GM23338 (cell line): ENCODE data around the gene CD177. TPM values are rescaled to one million over a fixed set of nuclear protein-coding genes. Genes with fewer than 3 reads are reported as not detected.
"Not testable (repeated sequence)": the region's sequence is repeated elsewhere in the genome, so short reads cannot be mapped to it uniquely, and the experiment has no call there.

Source experiments
- ATAC-seq: fragments of 200-7000 bp; cut with Tn5 transposase; 3 replicates; pipeline ENCODE4 v1.9.1; 2020
- DNase-seq: peaks from one replicate; pipeline ENCODE4 v3.0.0-alpha.2; 2015; ENCODE audit warnings: low spot score
- H2AFZ ChIP-seq: fragments of 200-600 bp; sonication (generic); 2 replicates; pipeline ENCODE4 v1.8.0; 2016; ENCODE audit warnings: antibody characterized with exemption, mild to moderate bottlenecking, moderate library complexity
- H3F3A ChIP-seq: fragments of 200-600 bp; sonication (generic); replicated peaks from 2 replicates; pipeline ENCODE4 v1.8.0; 2017; ENCODE audit warnings: antibody characterized with exemption, mixed run types, low read depth
- H3K27ac ChIP-seq: fragments of 200-600 bp; sonication (generic); 2 replicates; pipeline ENCODE4 v1.6.1; 2016; ENCODE audit warnings: low read depth
- H3K27me3 ChIP-seq: fragments of 200-600 bp; sonication (generic); 2 replicates; pipeline ENCODE4 v1.8.0; 2016; ENCODE audit warnings: mild to moderate bottlenecking, mixed run types, moderate library complexity; ENCODE audit not compliant: insufficient read depth
- H3K36me3 ChIP-seq: fragments of 200-600 bp; sonication (generic); 2 replicates; pipeline ENCODE4 v1.8.0; 2016; ENCODE audit warnings: mild to moderate bottlenecking; ENCODE audit not compliant: insufficient read depth
- H3K4me1 ChIP-seq: fragments of 200-600 bp; sonication (generic); 2 replicates; pipeline ENCODE4 v1.8.0; 2016; ENCODE audit warnings: mild to moderate bottlenecking, moderate library complexity; ENCODE audit not compliant: insufficient read depth
- H3K4me2 ChIP-seq: fragments of 200-600 bp; sonication (generic); 2 replicates; pipeline ENCODE4 v1.7.1; 2017; ENCODE audit warnings: mixed run types
- H3K4me3 ChIP-seq: fragments of 200-600 bp; sonication (generic); 2 replicates; pipeline ENCODE4 v1.6.1; 2016; ENCODE audit warnings: mixed run types
- H3K79me2 ChIP-seq: fragments of 200-600 bp; sonication (generic); replicated peaks from 2 replicates; pipeline ENCODE4 v1.8.0; 2017; ENCODE audit warnings: mild to moderate bottlenecking; ENCODE audit not compliant: insufficient read depth
- H3K9me2 ChIP-seq: fragments of 200-600 bp; sonication (generic); 2 replicates; pipeline ENCODE4 v1.8.0; 2017; ENCODE audit not compliant: insufficient read depth
- H4K20me1 ChIP-seq: fragments of 200-600 bp; sonication (generic); replicated peaks from 2 replicates; pipeline ENCODE4 v1.8.0; 2017; ENCODE audit warnings: mild to moderate bottlenecking; ENCODE audit not compliant: insufficient read depth
- H3K27ac Mint-ChIP-seq: 2 replicates; pipeline ENCODE4 v1.8.0; 2020; ENCODE audit warnings: inconsistent platforms, mild to moderate bottlenecking, moderate library complexity, mixed read lengths
- H3K27me3 Mint-ChIP-seq: 3 replicates; pipeline ENCODE4 v1.8.0; 2022; ENCODE audit warnings: low read depth, mild to moderate bottlenecking, moderate library complexity, mixed read lengths, inconsistent platforms; ENCODE audit not compliant: insufficient read depth, poor library complexity
- H3K36me3 Mint-ChIP-seq: 3 replicates; pipeline ENCODE4 v1.8.0; 2021; ENCODE audit warnings: low read depth, mild to moderate bottlenecking, inconsistent platforms, moderate library complexity, mixed read lengths
- H3K4me1 Mint-ChIP-seq: 3 replicates; pipeline ENCODE4 v1.8.0; 2020; ENCODE audit warnings: mild to moderate bottlenecking, inconsistent platforms, mixed read lengths
- H3K4me3 Mint-ChIP-seq: 3 replicates; pipeline ENCODE4 v1.8.0; 2021; ENCODE audit warnings: moderate library complexity, mild to moderate bottlenecking, inconsistent platforms, mixed read lengths
- H3K9me3 Mint-ChIP-seq: 3 replicates; pipeline ENCODE4 v1.8.0; 2020; ENCODE audit warnings: moderate library complexity, mild to moderate bottlenecking, inconsistent platforms, mixed read lengths
- CREB1 ChIP-seq: fragments of 250-450 bp; sonication (Bioruptor Pico); IDR thresholded peaks from 2 replicates; pipeline ENCODE4 v1.5.0; 2020; ENCODE audit warnings: low read depth, mild to moderate bottlenecking, moderate library complexity
- EZH2phosphoT487 ChIP-seq: fragments of 200-600 bp; sonication (generic); IDR thresholded peaks from one replicate; pipeline ENCODE4 v1.8.1; 2018; ENCODE audit warnings: antibody characterized with exemption; ENCODE audit not compliant: unreplicated experiment
- JUNB ChIP-seq: IDR thresholded peaks from one replicate; pipeline ENCODE4 v1.6.1; 2016; ENCODE audit warnings: antibody characterized with exemption; ENCODE audit not compliant: unreplicated experiment
- NANOG ChIP-seq: IDR thresholded peaks from 2 replicates; pipeline ENCODE4 v1.6.1; 2016; ENCODE audit warnings: antibody characterized with exemption, borderline replicate concordance
- POLR2AphosphoS5 ChIP-seq: IDR thresholded peaks from 2 replicates; pipeline ENCODE4 v1.6.1; 2016; ENCODE audit warnings: antibody characterized with exemption, low read depth
- ZNF331 ChIP-seq: fragments of 250-450 bp; sonication (Bioruptor Pico); IDR thresholded peaks from 2 replicates; pipeline ENCODE4 v1.5.0; 2020; ENCODE audit warnings: low read depth, mild to moderate bottlenecking, moderate library complexity
- ZNF462 ChIP-seq: fragments of 250-450 bp; sonication (Bioruptor Pico); IDR thresholded peaks from 2 replicates; pipeline ENCODE4 v1.5.0; 2020; ENCODE audit warnings: mild to moderate bottlenecking, moderate library complexity
- polyA plus RNA-seq: library from polyadenylated mRNA; unstranded; fragments of >200 nt; fragmentation: Nextera tagmentation; extraction: Ambion mirVana; gene quantifications from 2 replicates; pipeline ENCODE4 v1.2.1, GENCODE V29; 2016
- total RNA-seq: library from RNA; depleted of rRNA; stranded (reverse); fragments of >200 nt; shearing (Covaris generic); gene quantifications from 2 replicates; pipeline ENCODE4 v1.2.3, GENCODE V29; 2014

Gene CD177
- total and polyA plus RNA-seq, 2 experiments from 2014 or later: 0.50 to 0.90 TPM

- not testable (repeated sequence) for ATAC-seq, H3K79me2 ChIP-seq, H3K4me3 ChIP-seq, H3K27ac Mint-ChIP-seq, H3K27me3 ChIP-seq, H3K36me3 ChIP-seq, H3K9me3 Mint-ChIP-seq, H3K4me3 Mint-ChIP-seq, H3F3A ChIP-seq, H2AFZ ChIP-seq, H3K4me1 Mint-ChIP-seq, H4K20me1 ChIP-seq, H3K27ac ChIP-seq, H3K4me2 ChIP-seq, DNase-seq, H3K9me2 ChIP-seq, H3K27me3 Mint-ChIP-seq
- H3K36me3 Mint-ChIP-seq: peaks cover 40% of the 10 kb centered on the region
- peaks cover 23% of the 10 kb centered on the region for H3K4me1 ChIP-seq
Observed at GRCh38 chr19:43326761-43327160, 26.7 kb upstream of the CD177 start.

GRCh38 chr19:43328561-43328960 is 24.9 kb upstream of the CD177 start:
- peaks cover 20% of the 10 kb centered on the region for H3K4me1 Mint-ChIP-seq
- not testable (repeated sequence) for ATAC-seq, H3K4me3 Mint-ChIP-seq, H3K27ac ChIP-seq, H3K9me3 Mint-ChIP-seq, H3K4me2 ChIP-seq, H2AFZ ChIP-seq, H4K20me1 ChIP-seq, H3F3A ChIP-seq, H3K79me2 ChIP-seq, H3K27me3 Mint-ChIP-seq, H3K27me3 ChIP-seq, H3K9me2 ChIP-seq, H3K27ac Mint-ChIP-seq, H3K4me3 ChIP-seq, DNase-seq, H3K36me3 ChIP-seq
- H3K4me1 ChIP-seq: peaks cover 16% of the 10 kb centered on the region
- peaks cover 43% of the 10 kb centered on the region for H3K36me3 Mint-ChIP-seq

- H3K9me3 Mint-ChIP-seq, H3K27me3 ChIP-seq, H4K20me1 ChIP-seq, H3F3A ChIP-seq, H3K27ac ChIP-seq, H3K4me3 Mint-ChIP-seq, DNase-seq, H3K4me2 ChIP-seq, H2AFZ ChIP-seq, ATAC-seq, H3K36me3 ChIP-seq, H3K4me3 ChIP-seq, H3K27me3 Mint-ChIP-seq, H3K27ac Mint-ChIP-seq, H3K79me2 ChIP-seq, H3K9me2 ChIP-seq: not testable (repeated sequence)
- peaks cover 16% of the 10 kb centered on the region for H3K4me1 ChIP-seq
- Mint-ChIP-seq H3K4me1 (peaks cover 20% of the 10 kb centered on the region), H3K36me3 (peaks cover 43% of the 10 kb centered on the region)
Observed at GRCh38 chr19:43329049-43329448, 24.4 kb upstream of the CD177 start.

- Histone ChIP-seq H3K4me2 (no peak overlapping the region), H3K79me2 (no peaks in the 10 kb centered on the region), H3K36me3 (0 out of 2 replicates have a peak, but pooled peaks cover 6% of the 10 kb centered on the region), H3K4me3 (no peak overlapping the region), H3K27ac (no peak overlapping the region), H3K4me1 (peaks cover 16% of the 10 kb centered on the region), H3K9me2 (peaks cover 8% of the 10 kb centered on the region; the same call in 1 of the 2 replicates), H3K27me3 (no peaks in the 10 kb centered on the region), H4K20me1 (no peaks in the 10 kb centered on the region), H2AFZ (no peak overlapping the region), H3F3A (no peaks in the 10 kb centered on the region; the same call in 1 of the 2 replicates)
- Mint-ChIP-seq H3K4me3 (no peak overlapping the region), H3K27ac (no peak overlapping the region), H3K36me3 (peaks cover 43% of the 10 kb centered on the region), H3K4me1 (peaks cover 20% of the 10 kb centered on the region), H3K27me3 (peaks cover 2% of the 10 kb centered on the region), H3K9me3 (peaks cover 9% of the 10 kb centered on the region)
- DNase-seq (no peak), ATAC-seq (no peak)
- TF ChIP-seq EZH2phosphoT487: no peak
- no peak for TF ChIP-seq JUNB
- TF ChIP-seq ZNF462 (CRISPR knock-in tag): no peak
- no peak for TF ChIP-seq ZNF331
- no peak for TF ChIP-seq POLR2AphosphoS5
- TF ChIP-seq NANOG: no peak
- TF ChIP-seq CREB1 (CRISPR knock-in tag): no peak
Observed at GRCh38 chr19:43329989-43330388, 23.5 kb upstream of the CD177 start.
